Measurements from ENCODE around the gene SCAMP4.

- TF ChIP-seq CTCF (IDR thresholded peaks at IDR 0.05) (no peak), EP300 (IDR thresholded peaks at IDR 0.05) (no peak), POLR2AphosphoS5 (IDR thresholded peaks at IDR 0.05) (no peak)
Measured at GRCh38 chr19:1925544-1925943, 20.3 kb downstream of the SCAMP4 start.

Measured in esophagus muscularis mucosa (tissue), 4 donors.